ENCODE results near the gene RILPL1. TPM values are rescaled to one million over a fixed set of nuclear protein-coding genes. Genes with fewer than 3 reads are reported as not detected.

Gene RILPL1
- total RNA-seq, 3 donors from 2014 or later, result 14.4 to 15.1 (median 14.7) TPM

DNA sequence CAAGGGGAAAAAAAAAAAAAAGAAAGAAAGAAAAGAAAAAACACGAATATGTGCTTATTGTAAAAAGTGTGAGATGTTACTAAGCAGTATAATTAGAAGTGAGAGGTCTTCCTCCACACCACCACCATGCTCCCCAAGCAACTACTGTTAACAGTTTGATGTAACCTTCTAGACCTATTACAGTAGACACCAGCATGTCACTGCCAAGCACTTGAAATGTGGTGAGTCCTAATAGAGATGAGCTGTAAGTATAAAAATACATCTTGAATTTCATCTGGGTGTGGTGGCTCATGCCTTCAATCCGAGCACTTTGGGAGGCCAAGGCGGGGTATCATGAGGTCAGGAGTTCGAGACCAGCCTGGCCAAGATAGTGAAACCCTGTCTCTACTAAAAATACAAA lies 83.7 kb downstream of the RILPL1 start:
- Histone ChIP-seq H3K36me3 (no peaks in the 10 kb centered on the region), H3K27me3 (no peaks in the 10 kb centered on the region), H3K4me3 (no peak overlapping the region), H3K27ac (no peak overlapping the region), H3K9me3 (no peaks in the 10 kb centered on the region), H3K4me1 (peaks cover 0 to 3% of the 10 kb centered on the region in 2 donors)
- TF ChIP-seq POLR2AphosphoS5 (IDR thresholded peaks at IDR 0.05) (no peak), CTCF (IDR thresholded peaks at IDR 0.05) (no peak), POLR2A (IDR thresholded peaks at IDR 0.05) (no peak)
- intact Hi-C loops (cut with DNase I; ENCODE audit: low total_unique reads), result no loop called here
- no peak for DNase-seq (ENCODE audit: low spot score in 2 of 2)

DNA sequence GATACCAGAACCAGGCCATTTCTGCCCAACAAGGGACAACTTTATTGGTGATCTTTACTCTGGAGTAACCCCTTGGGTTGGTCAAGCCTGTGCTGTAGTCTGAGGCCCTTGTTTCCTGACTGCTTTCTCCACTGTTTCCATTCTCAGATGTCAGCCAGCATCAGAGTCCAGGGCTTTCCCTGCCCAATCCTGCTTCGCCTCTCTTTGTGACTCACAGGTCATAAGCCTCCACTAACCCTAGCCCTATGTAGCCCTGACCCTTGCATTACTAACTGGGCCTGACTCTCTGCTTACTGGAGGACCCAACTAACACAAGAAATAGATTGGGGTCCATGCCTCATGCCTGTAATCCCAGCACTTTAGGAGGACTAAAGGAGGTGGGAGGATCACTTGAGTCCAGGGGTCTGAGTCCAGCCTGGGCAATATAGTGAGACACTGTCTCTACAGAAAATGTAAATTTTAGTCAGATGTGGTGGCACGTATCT lies 84.2 kb downstream of the RILPL1 start:
- H3K27me3 ChIP-seq, result no peaks in the 10 kb centered on the region
- no peaks in the 10 kb centered on the region for H3K36me3 ChIP-seq

DNA sequence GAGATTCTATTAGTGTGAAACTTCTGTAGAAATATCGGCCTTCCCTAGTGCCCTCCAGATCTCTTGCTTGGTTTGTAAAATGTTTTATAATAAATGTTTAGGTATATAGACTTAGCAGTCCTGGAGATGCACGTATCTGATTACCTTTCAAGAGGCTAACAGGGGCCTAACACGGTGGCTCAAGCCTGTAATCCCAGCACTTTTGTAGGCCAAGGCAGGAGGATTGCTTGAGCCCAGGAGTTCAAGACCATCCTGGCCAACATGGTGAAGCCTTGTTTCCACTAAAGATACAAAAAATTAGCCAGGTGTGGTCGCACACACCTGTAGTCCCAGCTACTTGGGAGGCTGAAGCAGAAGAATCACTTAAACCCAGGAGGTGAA lies 87.2 kb downstream of the RILPL1 start:
- H3K4me3 ChIP-seq, result no peak overlapping the region
- no peaks in the 10 kb centered on the region for H3K9me3 ChIP-seq
- no peak for TF ChIP-seq CTCF (IDR thresholded peaks at IDR 0.05)
- TF ChIP-seq POLR2AphosphoS5 (IDR thresholded peaks at IDR 0.05), result no peak
- no peak for TF ChIP-seq POLR2A (IDR thresholded peaks at IDR 0.05)
- H3K4me1 ChIP-seq, result peaks cover 0 to 3% of the 10 kb centered on the region in 2 donors
- intact Hi-C loops (cut with DNase I; ENCODE audit: low total_unique reads), result no loop called here
- no peaks in the 10 kb centered on the region for H3K36me3 ChIP-seq
- DNase-seq (ENCODE audit: low spot score in 2 of 2), result no peak
- H3K27ac ChIP-seq, result peak overlapping the region; percentile 54 to 67
- no peaks in the 10 kb centered on the region for H3K27me3 ChIP-seq

More for the DNA sequence above, 84.2 kb downstream of the RILPL1 start:
- DNase-seq (ENCODE audit: low spot score in 2 of 2), result no peak
- Histone ChIP-seq H3K27ac (no peak overlapping the region), H3K4me3 (no peak overlapping the region), H3K4me1 (peaks cover 0 to 3% of the 10 kb centered on the region in 2 donors), H3K9me3 (no peaks in the 10 kb centered on the region)
- intact Hi-C loops (cut with DNase I; ENCODE audit: low total_unique reads), result no loop called here
- no peak for TF ChIP-seq CTCF (IDR thresholded peaks at IDR 0.05)
- TF ChIP-seq POLR2A (IDR thresholded peaks at IDR 0.05), result no peak
- no peak for TF ChIP-seq POLR2AphosphoS5 (IDR thresholded peaks at IDR 0.05)

- Histone ChIP-seq H3K36me3 (no peaks in the 10 kb centered on the region), H3K4me1 (peaks cover 0 to 3% of the 10 kb centered on the region in 2 donors), H3K9me3 (no peaks in the 10 kb centered on the region), H3K27me3 (no peaks in the 10 kb centered on the region), H3K4me3 (peak overlapping the region in 1 of 3 donors; percentile 9), H3K27ac (peak overlapping the region; percentile 54 to 67)
- TF ChIP-seq POLR2AphosphoS5 (IDR thresholded peaks at IDR 0.05) (peak in 2 of 3 donors; percentile 10 to 33), CTCF (IDR thresholded peaks at IDR 0.05) (no peak), POLR2A (IDR thresholded peaks at IDR 0.05) (no peak)
- no peak for DNase-seq (ENCODE audit: low spot score in 2 of 2)
- intact Hi-C loops (cut with DNase I; ENCODE audit: low total_unique reads), result no loop called here
These were observed 87.9 kb downstream of the RILPL1 start for GRCh38 chr12:123445388-123446332.
